ENCODE data around the gene ATP6AP1.

- TF ChIP-seq CTCF (IDR thresholded peaks at IDR 0.05; ENCODE audit: extremely low read depth in 1 of 2, insufficient read depth in 1 of 2, low read depth in 1 of 2, low read length in 2 of 2) (no peak), POLR2A (IDR thresholded peaks at IDR 0.05; ENCODE audit: low read depth, low read length) (no peak), FOS (IDR thresholded peaks at IDR 0.05; ENCODE audit: borderline replicate concordance, insufficient read depth, low read length) (no peak)
These were observed 48.3 kb downstream of the ATP6AP1 start for GRCh38 chrX:154476821-154477220.
